Tracheal epithelial cell (primary cell): ENCODE results near the gene ABHD17A. TPM values are rescaled to one million over a fixed set of nuclear protein-coding genes. Genes with fewer than 3 reads are reported as not detected.

Experiments
- total RNA-seq: library from RNA; depleted of rRNA; stranded (reverse); fragments of >200 nt; gene quantifications from 2 replicates; pipeline ENCODE4 v1.2.1, GENCODE V29; 2014

Gene ABHD17A
- 68.6 and 68.9 TPM in 2 replicates for total RNA-seq

GRCh38 chr19:1885398-1886119 lies at the start of gene ABHD17A:
Gene ABHD17A, minus strand, starts transcription at chr19:1885496. Its CDS starts 3,930 bp downstream, at chr19:1881566.

DNA sequence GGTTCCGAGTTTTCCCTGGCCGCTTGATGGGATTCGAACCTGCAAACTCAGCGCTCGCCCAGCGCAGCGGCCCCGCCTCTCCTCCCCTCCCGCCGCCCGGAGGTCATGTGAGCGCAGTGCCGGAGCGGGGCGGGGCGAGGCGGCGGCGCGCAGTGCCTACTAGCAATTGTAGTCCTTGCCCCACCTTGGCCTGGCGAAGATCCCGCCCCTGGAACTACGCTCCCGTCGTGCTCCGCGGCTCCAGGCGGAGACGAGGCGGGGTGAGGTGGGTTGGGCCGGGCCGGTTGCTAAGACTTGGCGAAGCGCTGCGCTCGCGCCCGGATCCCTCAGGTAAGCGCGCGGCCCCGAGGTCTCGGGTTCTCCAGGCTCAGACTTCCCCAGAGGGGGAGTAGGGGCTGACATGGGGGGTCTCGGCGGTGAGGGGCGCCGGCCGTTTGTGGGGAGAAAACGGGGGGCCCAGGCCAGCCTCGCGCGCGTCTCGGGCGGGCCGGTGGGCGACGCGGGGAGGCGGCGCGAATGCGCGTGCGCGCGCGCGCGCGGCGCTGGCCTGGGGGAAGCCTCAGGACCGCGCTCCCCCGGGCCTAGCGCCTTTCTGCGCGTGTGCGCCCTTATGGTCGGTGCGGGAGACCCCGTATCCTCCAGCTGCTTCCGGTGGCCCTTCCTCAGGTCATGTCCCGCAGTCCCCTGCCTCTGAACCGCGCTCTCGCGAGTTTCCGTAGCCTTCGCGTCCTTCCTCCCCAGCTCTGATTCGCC lies 20.0 kb upstream of the ABHD17A start, which contains the start of the genes ADAT3 and SCAMP4:
Gene ADAT3, plus strand, starts transcription at position 290 of the 753 bp plus-strand sequence. CDS start 6,649 bp downstream, outside the sequence.
Gene SCAMP4, plus strand, starts transcription at position 290 of the 753 bp plus-strand sequence. CDS start 9,621 bp downstream, outside the sequence.

GRCh38 chr19:1863328-1863637 lies 22.0 kb downstream of the ABHD17A start, which contains the start of gene KLF16:
Gene KLF16, minus strand, starts transcription at chr19:1863579. Its CDS starts 82 bp downstream, at chr19:1863497.

DNA sequence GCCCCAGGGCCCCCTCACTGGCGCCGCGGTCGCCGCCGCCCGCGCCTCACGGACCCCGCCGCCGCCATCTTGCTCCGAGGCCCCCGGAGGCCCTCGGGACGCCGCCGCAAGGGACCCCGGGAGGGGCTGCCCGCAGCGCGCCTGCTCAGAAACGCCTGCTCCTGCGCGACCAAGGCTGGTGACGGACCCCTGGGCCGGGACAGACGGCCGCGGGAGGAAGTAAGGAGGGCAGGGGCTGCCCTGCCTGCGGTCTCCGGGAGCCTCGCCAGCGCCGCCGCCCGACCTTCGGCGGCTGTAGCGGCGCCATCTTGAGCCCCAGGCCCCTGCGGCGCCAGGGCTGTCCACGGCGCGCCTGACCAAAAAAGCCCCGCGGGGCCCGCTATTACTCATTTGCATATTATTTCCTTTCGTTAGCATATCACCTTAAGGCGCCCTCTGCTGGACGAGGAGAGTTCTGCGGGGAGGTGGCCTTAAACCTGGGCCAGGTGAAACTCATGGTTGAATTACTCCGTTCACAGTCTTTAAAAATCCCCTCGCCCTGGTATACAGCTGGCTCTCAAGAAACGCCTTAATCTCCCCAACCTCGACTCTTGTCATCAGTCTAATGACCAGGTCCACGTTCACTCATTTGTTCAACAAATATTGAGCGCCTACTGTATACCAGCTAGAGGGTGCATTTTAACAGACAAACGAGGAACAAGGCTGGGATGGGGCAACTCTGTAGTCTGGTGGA lies 36.7 kb downstream of the ABHD17A start, which contains the start of gene REXO1:
Gene REXO1, minus strand, starts transcription at position 85 of the 733 bp plus-strand sequence. CDS start 125 bp downstream, outside the sequence.

Other genes with a start within 250 kb of the ABHD17A start
- gene TCF3, start 232.9 kb downstream of the ABHD17A start, total RNA-seq = 114 and 129 TPM in 2 replicates
- under 0.01 TPM in 1 of 2 replicates, not detected in the other for gene ONECUT3, start 132.0 kb downstream of the ABHD17A start, total RNA-seq
- 1.2 TPM in 1 of 2 replicates, not detected in the other for gene ATP8B3, start 73.2 kb downstream of the ABHD17A start, total RNA-seq
- 9.9 and 13.9 TPM in 2 replicates for gene REXO1, start 37.0 kb downstream of the ABHD17A start, total RNA-seq
- gene KLF16, start 21.9 kb downstream of the ABHD17A start, total RNA-seq = 9.8 and 13.7 TPM in 2 replicates
- gene ADAT3, start 19.9 kb upstream of the ABHD17A start, total RNA-seq = 0.64 and 2.9 TPM in 2 replicates
- 22.6 and 25.5 TPM in 2 replicates for gene SCAMP4, start 19.9 kb upstream of the ABHD17A start, total RNA-seq
- gene CSNK1G2, start 55.7 kb upstream of the ABHD17A start, total RNA-seq = 77.2 and 93.3 TPM in 2 replicates
- 48.4 and 54.5 TPM in 2 replicates for gene BTBD2, start 130.2 kb upstream of the ABHD17A start, total RNA-seq
- gene MKNK2, start 165.7 kb upstream of the ABHD17A start, total RNA-seq = 507 and 547 TPM in 2 replicates
- gene MOB3A, start 210.8 kb upstream of the ABHD17A start, total RNA-seq = 37.3 and 39.3 TPM in 2 replicates
- 2.6 and 4.6 TPM in 2 replicates for gene IZUMO4, start 211.4 kb upstream of the ABHD17A start, total RNA-seq